Tibial artery (tissue), 4 donors: ENCODE results near the gene LCP1.

ENCODE experiments used
- DNase-seq, 2 donors: peaks; one replicate each; pipeline ENCODE4 v3.0.0-alpha.2; 2019
- H3K27ac ChIP-seq, 2 donors: fragments of 200-600 bp; sonication (generic) in 1 of 2; 1 replicate in 1 of 2; 2 replicates in 1 of 2; pipeline ENCODE4 v1.5.1; 2018 to 2019; ENCODE audit warnings: mild to moderate bottlenecking in 1 of 2
- H3K27me3 ChIP-seq, 2 donors: fragments of 200-600 bp; sonication (generic) in 1 of 2; one replicate each; pipeline versions ENCODE4 v1.5.1 to v1.6.0; 2016 to 2019
- H3K36me3 ChIP-seq, 3 donors: fragments of 200-600 bp; sonication (generic) in 2 of 3; one replicate each; pipeline ENCODE4 v1.5.1; 2016 to 2019; ENCODE audit warnings: mild to moderate bottlenecking in 2 of 3
- H3K4me1 ChIP-seq, 4 donors: fragments of 200-600 bp; sonication (generic) in 2 of 4; 1 replicate in 3 of 4; 2 replicates in 1 of 4; pipeline ENCODE4 v1.5.1; 2016 to 2019
- H3K4me3 ChIP-seq, 2 donors: fragments of 200-600 bp; sonication (generic) in 1 of 2; 1 replicate in 1 of 2; 2 replicates in 1 of 2; pipeline ENCODE4 v1.5.1; 2018 to 2019; ENCODE audit warnings: mild to moderate bottlenecking in 2 of 2
- H3K9me3 ChIP-seq, 3 donors: fragments of 200-600 bp; sonication (generic) in 1 of 3; one replicate each; pipeline ENCODE4 v1.5.1; 2016 to 2019
- intact Hi-C: fragments of 100-400 bp; cut with DNase I; formaldehyde crosslinking; loops from one replicate; pipeline ENCODE4 v1.15.0; 2023; ENCODE audit warnings: low total_unique reads
- TF ChIP-seq, protein P1 (sequence below), 2 experiments: fragments of 200-600 bp in 1 of 2; fragments of 450-650 bp in 1 of 2; IDR thresholded peaks; one replicate each; pipeline ENCODE4 v1.5.1; 2017 to 2019; ENCODE audit warnings: antibody characterized with exemption in 2 of 2, mild to moderate bottlenecking in 1 of 2, moderate library complexity in 1 of 2

Gene LCP1

DNA sequence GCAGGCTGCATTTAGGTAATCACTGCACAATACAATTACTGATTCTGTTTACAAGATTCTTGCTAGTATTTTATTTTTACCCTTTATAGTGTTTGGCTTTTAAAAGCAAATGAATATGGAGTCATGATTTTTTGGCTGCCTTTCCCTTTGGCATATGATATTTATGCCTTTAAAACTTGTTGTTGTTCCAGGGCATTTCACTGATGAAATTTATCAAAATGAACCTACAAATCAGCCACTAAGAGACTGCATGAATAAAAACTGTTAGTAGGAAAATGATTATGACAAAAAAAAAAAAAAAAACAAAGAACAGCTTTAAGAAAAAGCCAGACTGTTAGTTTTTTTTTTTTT lies 79.7 kb downstream of the LCP1 start:
- Histone ChIP-seq H3K9me3 (no peaks in the 10 kb centered on the region), H3K4me3 (no peak overlapping the region), H3K27me3 (no peaks in the 10 kb centered on the region), H3K36me3 (no peaks in the 10 kb centered on the region), H3K27ac (no peak overlapping the region), H3K4me1 (peaks cover 0 to 21% (median 0%) of the 10 kb centered on the region in 4 donors)
- intact Hi-C loops = no loop called here
- DNase-seq = no peak
- TF ChIP-seq, protein P1, sequence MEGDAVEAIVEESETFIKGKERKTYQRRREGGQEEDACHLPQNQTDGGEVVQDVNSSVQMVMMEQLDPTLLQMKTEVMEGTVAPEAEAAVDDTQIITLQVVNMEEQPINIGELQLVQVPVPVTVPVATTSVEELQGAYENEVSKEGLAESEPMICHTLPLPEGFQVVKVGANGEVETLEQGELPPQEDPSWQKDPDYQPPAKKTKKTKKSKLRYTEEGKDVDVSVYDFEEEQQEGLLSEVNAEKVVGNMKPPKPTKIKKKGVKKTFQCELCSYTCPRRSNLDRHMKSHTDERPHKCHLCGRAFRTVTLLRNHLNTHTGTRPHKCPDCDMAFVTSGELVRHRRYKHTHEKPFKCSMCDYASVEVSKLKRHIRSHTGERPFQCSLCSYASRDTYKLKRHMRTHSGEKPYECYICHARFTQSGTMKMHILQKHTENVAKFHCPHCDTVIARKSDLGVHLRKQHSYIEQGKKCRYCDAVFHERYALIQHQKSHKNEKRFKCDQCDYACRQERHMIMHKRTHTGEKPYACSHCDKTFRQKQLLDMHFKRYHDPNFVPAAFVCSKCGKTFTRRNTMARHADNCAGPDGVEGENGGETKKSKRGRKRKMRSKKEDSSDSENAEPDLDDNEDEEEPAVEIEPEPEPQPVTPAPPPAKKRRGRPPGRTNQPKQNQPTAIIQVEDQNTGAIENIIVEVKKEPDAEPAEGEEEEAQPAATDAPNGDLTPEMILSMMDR (IDR thresholded peaks at IDR 0.05) = no peak

DNA sequence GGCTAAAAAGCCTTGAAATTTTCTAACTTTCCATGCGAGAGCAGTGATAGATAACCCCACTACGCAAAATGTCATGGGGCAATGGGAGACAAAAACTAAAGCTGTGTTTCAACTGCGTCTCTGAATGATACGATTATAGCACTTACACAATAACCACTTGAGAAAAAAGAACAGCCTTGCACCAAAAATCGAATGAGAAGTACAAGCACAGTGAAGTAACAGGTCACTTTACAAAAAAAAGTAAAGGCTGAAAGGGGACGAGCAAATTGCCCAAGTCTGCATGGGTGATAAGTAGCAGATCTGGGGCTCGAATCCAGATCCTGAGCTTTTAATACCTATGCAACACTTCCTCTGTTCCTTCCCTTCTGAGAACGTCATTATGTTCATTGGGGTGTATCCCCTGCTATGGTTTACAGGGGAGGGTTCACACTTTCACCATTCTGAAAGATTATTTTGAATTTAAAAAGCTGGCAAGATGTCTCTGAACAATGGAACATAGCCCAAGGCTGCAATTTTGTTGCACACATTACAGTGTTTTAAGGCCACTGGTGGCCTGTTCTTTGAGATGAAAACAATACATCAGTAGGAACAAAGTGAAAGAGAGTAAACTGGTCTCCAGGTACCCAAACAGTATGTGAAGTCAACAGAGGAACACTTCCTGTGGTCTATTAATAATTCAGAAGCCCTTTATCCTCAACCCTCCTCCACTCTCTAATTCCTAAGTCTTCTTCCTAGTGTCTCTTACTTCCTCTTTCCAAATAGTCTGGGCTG lies 80.3 kb downstream of the LCP1 start:
- no peaks in the 10 kb centered on the region for H3K9me3 ChIP-seq
- no peaks in the 10 kb centered on the region for H3K27me3 ChIP-seq
- no peaks in the 10 kb centered on the region for H3K36me3 ChIP-seq
- no peak overlapping the region for H3K4me3 ChIP-seq
- H3K27ac ChIP-seq = no peak overlapping the region
- intact Hi-C loops = no loop called here
- H3K4me1 ChIP-seq = peaks cover 0 to 21% (median 0%) of the 10 kb centered on the region in 4 donors
- DNase-seq = no peak
- TF ChIP-seq, protein P1 (IDR thresholded peaks at IDR 0.05) = no peak

DNA sequence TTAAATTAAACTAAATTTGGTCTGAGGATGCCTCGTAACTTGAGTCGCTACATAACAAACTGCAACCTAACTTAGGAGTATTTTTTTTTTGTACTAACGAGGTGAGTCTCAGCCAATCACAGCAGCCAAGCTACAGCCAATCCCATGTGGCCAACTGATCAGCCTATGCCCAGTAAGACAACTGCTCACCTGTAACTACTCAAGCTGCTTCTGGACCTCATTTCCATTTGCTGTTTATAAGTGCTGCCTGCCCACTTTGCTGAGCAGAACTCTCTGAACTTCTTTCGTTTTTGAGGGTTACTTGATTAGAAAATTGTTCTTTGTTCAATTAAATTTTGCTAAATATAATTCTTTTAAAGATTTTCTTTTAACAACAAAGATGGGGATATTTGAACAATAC lies 81.0 kb downstream of the LCP1 start:
- intact Hi-C loops = no loop called here

GRCh38 chr13:46100191-46100815 lies 81.7 kb downstream of the LCP1 start:
- H3K27ac ChIP-seq = no peak overlapping the region
- intact Hi-C loops = no loop called here
- no peaks in the 10 kb centered on the region for H3K27me3 ChIP-seq
- H3K4me3 ChIP-seq = no peak overlapping the region
- H3K4me1 ChIP-seq = peaks cover 0 to 21% (median 0%) of the 10 kb centered on the region in 4 donors
- no peaks in the 10 kb centered on the region for H3K36me3 ChIP-seq
- DNase-seq = no peak
- TF ChIP-seq, protein P1 (IDR thresholded peaks at IDR 0.05) = no peak
- H3K9me3 ChIP-seq = no peaks in the 10 kb centered on the region

More for the DNA sequence above, 81.0 kb downstream of the LCP1 start:
- H3K4me3 ChIP-seq = no peak overlapping the region
- TF ChIP-seq, protein P1 (IDR thresholded peaks at IDR 0.05) = no peak
- H3K9me3 ChIP-seq = no peaks in the 10 kb centered on the region
- no peak overlapping the region for H3K27ac ChIP-seq
- no peaks in the 10 kb centered on the region for H3K36me3 ChIP-seq
- peaks cover 0 to 21% (median 0%) of the 10 kb centered on the region in 4 donors for H3K4me1 ChIP-seq
- DNase-seq = no peak
- no peaks in the 10 kb centered on the region for H3K27me3 ChIP-seq

- Histone ChIP-seq H3K27ac (no peak overlapping the region), H3K27me3 (no peaks in the 10 kb centered on the region), H3K36me3 (no peaks in the 10 kb centered on the region), H3K4me1 (peaks cover 0 to 21% (median 0%) of the 10 kb centered on the region in 4 donors), H3K4me3 (no peak overlapping the region), H3K9me3 (peaks cover 0 to 3% (median 0%) of the 10 kb centered on the region in 3 donors)
- DNase-seq = no peak
- TF ChIP-seq, protein P1 (IDR thresholded peaks at IDR 0.05) = no peak
- intact Hi-C loops = no loop called here
These were observed 84.3 kb downstream of the LCP1 start for GRCh38 chr13:46097663-46098062.
